BE2C (cell line): ENCODE results near the gene KEL.
A peak's percentile ranks its signal among the peaks of the same experiment; 100 is the strongest.

Experiments used
- DNase-seq: peaks from one replicate; pipeline ENCODE4 v3.0.0-alpha.2; 2020
- H3K27me3 ChIP-seq: fragments of 250-450 bp; sonication (Bioruptor Pico); 2 replicates; pipeline ENCODE4 v1.5.1; 2020; ENCODE audit warnings: mild to moderate bottlenecking
- H3K36me3 ChIP-seq: fragments of 250-450 bp; sonication (Bioruptor Pico); 2 replicates; pipeline ENCODE4 v1.5.1; 2020; ENCODE audit warnings: mild to moderate bottlenecking
- H3K4me1 ChIP-seq: fragments of 250-450 bp; sonication (Bioruptor Pico); 2 replicates; pipeline ENCODE4 v1.5.1; 2020
- H3K4me3 ChIP-seq: 2 replicates; pipeline ENCODE4 v1.5.1; 2011; ENCODE audit warnings: low read depth, low read length
- H3K9me3 ChIP-seq: fragments of 250-450 bp; sonication (Bioruptor Pico); 2 replicates; pipeline ENCODE4 v1.5.1; 2020
- TF ChIP-seq, protein P1 (sequence below): IDR thresholded peaks from 2 replicates; pipeline ENCODE4 v1.5.1; 2012; ENCODE audit warnings: mild to moderate bottlenecking, low read depth, low read length

The KEL gene

GRCh38 chr7:143002898-143003297, 40.7 kb upstream of the KEL start:
- no peaks in the 10 kb centered on the region for H3K9me3 ChIP-seq
- H3K27me3 ChIP-seq: no peaks in the 10 kb centered on the region
- TF ChIP-seq, protein P1, sequence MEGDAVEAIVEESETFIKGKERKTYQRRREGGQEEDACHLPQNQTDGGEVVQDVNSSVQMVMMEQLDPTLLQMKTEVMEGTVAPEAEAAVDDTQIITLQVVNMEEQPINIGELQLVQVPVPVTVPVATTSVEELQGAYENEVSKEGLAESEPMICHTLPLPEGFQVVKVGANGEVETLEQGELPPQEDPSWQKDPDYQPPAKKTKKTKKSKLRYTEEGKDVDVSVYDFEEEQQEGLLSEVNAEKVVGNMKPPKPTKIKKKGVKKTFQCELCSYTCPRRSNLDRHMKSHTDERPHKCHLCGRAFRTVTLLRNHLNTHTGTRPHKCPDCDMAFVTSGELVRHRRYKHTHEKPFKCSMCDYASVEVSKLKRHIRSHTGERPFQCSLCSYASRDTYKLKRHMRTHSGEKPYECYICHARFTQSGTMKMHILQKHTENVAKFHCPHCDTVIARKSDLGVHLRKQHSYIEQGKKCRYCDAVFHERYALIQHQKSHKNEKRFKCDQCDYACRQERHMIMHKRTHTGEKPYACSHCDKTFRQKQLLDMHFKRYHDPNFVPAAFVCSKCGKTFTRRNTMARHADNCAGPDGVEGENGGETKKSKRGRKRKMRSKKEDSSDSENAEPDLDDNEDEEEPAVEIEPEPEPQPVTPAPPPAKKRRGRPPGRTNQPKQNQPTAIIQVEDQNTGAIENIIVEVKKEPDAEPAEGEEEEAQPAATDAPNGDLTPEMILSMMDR: no peak
- no peak for DNase-seq
- peak overlapping the region; percentile 28 for H3K4me3 ChIP-seq
- H3K4me1 ChIP-seq: no peaks in the 10 kb centered on the region; the same call in 1 of the 2 replicates
- no peaks in the 10 kb centered on the region for H3K36me3 ChIP-seq

- H3K4me3 ChIP-seq: no peak overlapping the region
- H3K4me1 ChIP-seq: no peaks in the 10 kb centered on the region; the same call in 1 of the 2 replicates
- DNase-seq: no peak
- H3K27me3 ChIP-seq: no peaks in the 10 kb centered on the region
- no peaks in the 10 kb centered on the region for H3K9me3 ChIP-seq
- H3K36me3 ChIP-seq: no peaks in the 10 kb centered on the region
- TF ChIP-seq, protein P1: 0 out of 2 replicates have a peak, but pooled peaks have one; percentile 21
Observed at GRCh38 chr7:143002106-143002505, 39.9 kb upstream of the KEL start.

- H3K4me1 ChIP-seq: no peaks in the 10 kb centered on the region; the same call in 1 of the 2 replicates
- no peaks in the 10 kb centered on the region for H3K27me3 ChIP-seq
- H3K9me3 ChIP-seq: no peaks in the 10 kb centered on the region
- no peak for DNase-seq
- TF ChIP-seq, protein P1: no peak
- no peak overlapping the region for H3K4me3 ChIP-seq
- no peaks in the 10 kb centered on the region for H3K36me3 ChIP-seq
Observed at GRCh38 chr7:143000648-143001047, 38.5 kb upstream of the KEL start.

DNA sequence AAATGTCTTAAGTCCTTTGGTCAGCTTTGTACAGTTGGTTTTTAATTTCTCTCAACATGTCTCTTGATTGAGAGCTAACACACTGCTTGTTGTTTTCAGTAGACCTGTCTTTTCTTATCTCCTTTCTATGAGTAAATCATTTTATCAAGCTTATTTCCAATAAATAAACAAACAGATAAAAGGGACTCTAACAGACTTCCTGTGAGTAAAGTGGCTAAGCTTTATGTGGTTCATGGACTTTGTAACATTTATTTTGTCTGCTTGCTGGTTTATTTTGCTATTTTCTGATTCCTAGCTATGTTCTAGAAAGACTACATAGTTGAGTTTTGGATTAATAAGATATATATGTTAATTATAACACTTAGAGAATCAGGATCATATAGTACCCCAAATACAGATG, 37.6 kb upstream of the KEL start:
- Histone ChIP-seq H3K36me3 (no peaks in the 10 kb centered on the region), H3K4me3 (no peak overlapping the region), H3K9me3 (no peaks in the 10 kb centered on the region), H3K4me1 (no peaks in the 10 kb centered on the region; the same call in 1 of the 2 replicates), H3K27me3 (no peaks in the 10 kb centered on the region)
- no peak for DNase-seq
- TF ChIP-seq, protein P1: no peak

- no peaks in the 10 kb centered on the region for H3K36me3 ChIP-seq
- H3K4me3 ChIP-seq: no peak overlapping the region
- H3K27me3 ChIP-seq: no peaks in the 10 kb centered on the region
- TF ChIP-seq, protein P1: no peak
- no peak for DNase-seq
- no peaks in the 10 kb centered on the region; the same call in 1 of the 2 replicates for H3K4me1 ChIP-seq
- no peaks in the 10 kb centered on the region for H3K9me3 ChIP-seq
Observed at GRCh38 chr7:142998966-142999365, 36.8 kb upstream of the KEL start.

- no peaks in the 10 kb centered on the region for H3K4me1 ChIP-seq
- no peaks in the 10 kb centered on the region for H3K9me3 ChIP-seq
- TF ChIP-seq, protein P1: no peak
- H3K4me3 ChIP-seq: no peak overlapping the region
- H3K27me3 ChIP-seq: no peaks in the 10 kb centered on the region
- no peaks in the 10 kb centered on the region for H3K36me3 ChIP-seq
- DNase-seq: no peak
Observed at GRCh38 chr7:142997456-142997989, 35.4 kb upstream of the KEL start.
